ENCODE data around the gene CADM1.

DNA sequence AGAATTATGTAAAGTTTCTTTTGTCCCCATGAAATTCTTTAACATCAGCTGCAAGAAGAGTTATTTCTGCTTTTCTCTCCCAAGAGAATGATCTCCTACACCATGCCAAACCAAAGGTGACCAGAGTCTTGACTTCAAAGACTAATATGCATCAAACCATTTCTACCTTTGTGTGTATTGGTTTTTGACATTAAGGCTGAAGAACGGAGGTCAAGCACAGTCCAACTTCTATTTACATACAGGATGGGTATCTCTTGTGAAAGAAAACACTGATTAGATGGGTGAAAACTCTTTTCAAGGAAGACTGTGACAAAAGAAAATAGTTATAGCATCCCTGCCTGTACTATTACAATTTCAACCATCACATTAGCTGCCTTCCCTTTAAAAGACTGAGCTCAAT is 256.3 kb downstream of the CADM1 start:
- TF ChIP-seq CTCF (conservative IDR thresholded peaks at IDR 0.05; ENCODE audit: low read depth, low read length) (no peak), EZH2 (IDR thresholded peaks at IDR 0.05; ENCODE audit: low read length, unreplicated experiment) (no peak)
